Ishikawa (cell line): ENCODE results near the gene HHIPL1.
A peak's percentile ranks its signal among the peaks of the same experiment; 100 is the strongest.

Experiments used
- CEBPB ChIP-seq: IDR thresholded peaks from 2 replicates; pipeline ENCODE4 v1.6.1; 2012
- CREB1 ChIP-seq: IDR thresholded peaks from 2 replicates; pipeline ENCODE4 v1.6.1; 2012; ENCODE audit warnings: low read depth
- EGR1 ChIP-seq: IDR thresholded peaks from 2 replicates; pipeline ENCODE4 v1.6.1; 2012
- EP300 ChIP-seq: IDR thresholded peaks from 2 replicates; pipeline ENCODE4 v1.6.1; 2012; ENCODE audit warnings: borderline replicate concordance
- FOXM1 ChIP-seq: IDR thresholded peaks from 2 replicates; pipeline ENCODE4 v1.6.1; 2012; ENCODE audit warnings: low read depth, borderline replicate concordance
- MAX ChIP-seq: IDR thresholded peaks from 2 replicates; pipeline ENCODE4 v1.6.1; 2012
- NFIC ChIP-seq: IDR thresholded peaks from 2 replicates; pipeline ENCODE4 v1.6.1; 2012
- RAD21 ChIP-seq: IDR thresholded peaks from 2 replicates; pipeline ENCODE4 v1.6.1; 2012; ENCODE audit warnings: low read depth
- TAF1 ChIP-seq: IDR thresholded peaks from 2 replicates; pipeline ENCODE4 v1.6.1; 2012; ENCODE audit warnings: low read depth, mild to moderate bottlenecking
- TCF12 ChIP-seq: IDR thresholded peaks from 2 replicates; pipeline ENCODE4 v1.6.1; 2012; ENCODE audit warnings: low read depth
- TEAD4 ChIP-seq: IDR thresholded peaks from 2 replicates; pipeline ENCODE4 v1.6.1; 2012
- YY1 ChIP-seq: IDR thresholded peaks from 2 replicates; pipeline ENCODE4 v1.6.1; 2012; ENCODE audit warnings: low read depth
- ZBTB7A ChIP-seq: IDR thresholded peaks from 2 replicates; pipeline ENCODE4 v1.6.1; 2012; ENCODE audit warnings: low read depth
- TF ChIP-seq, protein P1 (sequence below): IDR thresholded peaks from 2 replicates; pipeline ENCODE4 v1.6.1; 2012
- TF ChIP-seq, protein P2 (sequence below): IDR thresholded peaks from 2 replicates; pipeline ENCODE4 v1.6.1; 2012; ENCODE audit warnings: low read depth, mild to moderate bottlenecking

The HHIPL1 gene

DNA sequence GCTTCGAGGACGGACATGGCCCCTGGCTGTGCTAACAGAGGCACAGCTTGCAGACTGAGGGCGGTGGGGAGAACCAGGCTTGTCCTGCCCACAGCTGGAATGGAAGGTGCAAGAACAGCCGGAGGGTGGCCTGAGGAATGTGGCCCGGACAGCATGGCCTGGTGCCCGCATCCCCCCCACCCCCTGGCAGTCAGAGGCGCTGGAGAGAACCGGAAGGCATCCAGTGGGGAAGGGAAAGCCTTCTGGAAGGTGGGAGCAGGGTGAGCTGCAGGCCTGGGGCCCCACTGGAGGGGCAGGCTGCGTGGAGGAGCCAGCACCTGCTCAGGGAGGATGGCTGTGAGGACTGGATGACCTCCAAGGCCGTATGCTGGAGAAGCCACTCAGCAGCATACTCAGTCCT is 31.0 kb downstream of the HHIPL1 start:
- no peak for TF ChIP-seq NFIC
- TF ChIP-seq, protein P1, sequence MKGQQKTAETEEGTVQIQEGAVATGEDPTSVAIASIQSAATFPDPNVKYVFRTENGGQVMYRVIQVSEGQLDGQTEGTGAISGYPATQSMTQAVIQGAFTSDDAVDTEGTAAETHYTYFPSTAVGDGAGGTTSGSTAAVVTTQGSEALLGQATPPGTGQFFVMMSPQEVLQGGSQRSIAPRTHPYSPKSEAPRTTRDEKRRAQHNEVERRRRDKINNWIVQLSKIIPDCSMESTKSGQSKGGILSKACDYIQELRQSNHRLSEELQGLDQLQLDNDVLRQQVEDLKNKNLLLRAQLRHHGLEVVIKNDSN, result no peak
- TF ChIP-seq RAD21, result no peak
- TF ChIP-seq CREB1, result no peak
- no peak for TF ChIP-seq TEAD4
- TF ChIP-seq YY1, result no peak
- no peak for TF ChIP-seq CEBPB
- TF ChIP-seq, protein P2, sequence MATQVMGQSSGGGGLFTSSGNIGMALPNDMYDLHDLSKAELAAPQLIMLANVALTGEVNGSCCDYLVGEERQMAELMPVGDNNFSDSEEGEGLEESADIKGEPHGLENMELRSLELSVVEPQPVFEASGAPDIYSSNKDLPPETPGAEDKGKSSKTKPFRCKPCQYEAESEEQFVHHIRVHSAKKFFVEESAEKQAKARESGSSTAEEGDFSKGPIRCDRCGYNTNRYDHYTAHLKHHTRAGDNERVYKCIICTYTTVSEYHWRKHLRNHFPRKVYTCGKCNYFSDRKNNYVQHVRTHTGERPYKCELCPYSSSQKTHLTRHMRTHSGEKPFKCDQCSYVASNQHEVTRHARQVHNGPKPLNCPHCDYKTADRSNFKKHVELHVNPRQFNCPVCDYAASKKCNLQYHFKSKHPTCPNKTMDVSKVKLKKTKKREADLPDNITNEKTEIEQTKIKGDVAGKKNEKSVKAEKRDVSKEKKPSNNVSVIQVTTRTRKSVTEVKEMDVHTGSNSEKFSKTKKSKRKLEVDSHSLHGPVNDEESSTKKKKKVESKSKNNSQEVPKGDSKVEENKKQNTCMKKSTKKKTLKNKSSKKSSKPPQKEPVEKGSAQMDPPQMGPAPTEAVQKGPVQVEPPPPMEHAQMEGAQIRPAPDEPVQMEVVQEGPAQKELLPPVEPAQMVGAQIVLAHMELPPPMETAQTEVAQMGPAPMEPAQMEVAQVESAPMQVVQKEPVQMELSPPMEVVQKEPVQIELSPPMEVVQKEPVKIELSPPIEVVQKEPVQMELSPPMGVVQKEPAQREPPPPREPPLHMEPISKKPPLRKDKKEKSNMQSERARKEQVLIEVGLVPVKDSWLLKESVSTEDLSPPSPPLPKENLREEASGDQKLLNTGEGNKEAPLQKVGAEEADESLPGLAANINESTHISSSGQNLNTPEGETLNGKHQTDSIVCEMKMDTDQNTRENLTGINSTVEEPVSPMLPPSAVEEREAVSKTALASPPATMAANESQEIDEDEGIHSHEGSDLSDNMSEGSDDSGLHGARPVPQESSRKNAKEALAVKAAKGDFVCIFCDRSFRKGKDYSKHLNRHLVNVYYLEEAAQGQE, result no peak
- TF ChIP-seq EP300, result no peak
- no peak for TF ChIP-seq EGR1
- no peak for TF ChIP-seq ZBTB7A
- TF ChIP-seq TCF12, result no peak
- TF ChIP-seq MAX, result no peak
- no peak for TF ChIP-seq TAF1
- no peak for TF ChIP-seq FOXM1

GRCh38 chr14:99676657-99677056 is 31.7 kb downstream of the HHIPL1 start:
- no peak for TF ChIP-seq TEAD4
- TF ChIP-seq ZBTB7A, result no peak
- TF ChIP-seq TCF12, result no peak
- TF ChIP-seq TAF1, result no peak
- TF ChIP-seq, protein P2, result no peak
- TF ChIP-seq CREB1, result no peak
- peak; percentile 40; the same call in 1 of the 2 replicates for TF ChIP-seq NFIC
- no peak for TF ChIP-seq EGR1

GRCh38 chr14:99677231-99678140 is 32.6 kb downstream of the HHIPL1 start:
- TF ChIP-seq, protein P2, result no peak
- TF ChIP-seq TEAD4, result no peak
- TF ChIP-seq CEBPB, result no peak
- TF ChIP-seq, protein P1, result no peak
- no peak for TF ChIP-seq ZBTB7A
- TF ChIP-seq MAX, result no peak
- no peak for TF ChIP-seq YY1
- TF ChIP-seq CREB1, result no peak
- no peak for TF ChIP-seq RAD21
- no peak for TF ChIP-seq EGR1

- TF ChIP-seq EGR1 (no peak), MAX (no peak), CEBPB (no peak), NFIC (no peak), RAD21 (no peak), EP300 (no peak)
- TF ChIP-seq, protein P1, result no peak
These were observed 33.3 kb downstream of the HHIPL1 start for GRCh38 chr14:99678198-99678597.
